Activated CD4-positive, alpha-beta T cell treated with anti-CD3 and anti-CD28 coated beads, Interleukin-2, amount 50 U/mL, for 4 hours (primary cell): ENCODE measurements around the gene LENG9.
"Not testable (repeated sequence)": the region's sequence is repeated elsewhere in the genome, so short reads cannot be mapped to it uniquely, and the experiment has no call there.

ENCODE experiments used
- DNase-seq, 2 experiments: peaks; one replicate each; pipeline ENCODE4 v3.0.0-alpha.2; 2020

Gene LENG9

DNA sequence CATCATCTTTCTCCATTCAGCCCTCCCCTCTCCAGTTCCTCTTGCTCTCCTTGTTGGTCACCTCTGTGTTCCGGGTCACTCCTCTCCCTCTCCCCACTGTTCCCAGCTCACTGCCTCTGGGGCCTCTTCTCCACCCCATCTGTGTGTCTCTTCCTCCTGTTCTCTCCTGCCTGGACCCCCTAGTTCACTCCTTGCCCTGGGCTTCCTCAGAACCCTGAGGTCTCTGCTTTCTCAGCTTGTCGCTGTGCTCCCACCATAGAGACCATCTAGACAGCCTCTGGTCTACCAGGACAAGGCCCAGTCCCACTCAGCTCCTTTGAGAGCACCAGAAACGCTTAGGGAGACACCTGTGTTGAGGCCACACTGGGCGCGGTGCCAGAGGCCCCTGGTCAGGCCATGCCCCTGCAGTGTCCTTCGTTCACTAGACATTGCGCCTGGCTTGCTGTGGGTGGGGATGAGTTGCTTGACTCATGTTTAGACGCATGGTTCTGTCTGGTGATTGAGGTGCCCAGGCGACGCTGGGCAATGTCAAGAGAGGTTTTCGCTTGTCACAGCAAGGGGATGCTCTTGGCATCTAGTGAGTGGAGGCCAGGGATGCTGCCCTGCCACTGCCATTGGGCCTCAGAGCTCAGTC lies 4.8 kb downstream of the LENG9 start:
- no peak for DNase-seq

DNA sequence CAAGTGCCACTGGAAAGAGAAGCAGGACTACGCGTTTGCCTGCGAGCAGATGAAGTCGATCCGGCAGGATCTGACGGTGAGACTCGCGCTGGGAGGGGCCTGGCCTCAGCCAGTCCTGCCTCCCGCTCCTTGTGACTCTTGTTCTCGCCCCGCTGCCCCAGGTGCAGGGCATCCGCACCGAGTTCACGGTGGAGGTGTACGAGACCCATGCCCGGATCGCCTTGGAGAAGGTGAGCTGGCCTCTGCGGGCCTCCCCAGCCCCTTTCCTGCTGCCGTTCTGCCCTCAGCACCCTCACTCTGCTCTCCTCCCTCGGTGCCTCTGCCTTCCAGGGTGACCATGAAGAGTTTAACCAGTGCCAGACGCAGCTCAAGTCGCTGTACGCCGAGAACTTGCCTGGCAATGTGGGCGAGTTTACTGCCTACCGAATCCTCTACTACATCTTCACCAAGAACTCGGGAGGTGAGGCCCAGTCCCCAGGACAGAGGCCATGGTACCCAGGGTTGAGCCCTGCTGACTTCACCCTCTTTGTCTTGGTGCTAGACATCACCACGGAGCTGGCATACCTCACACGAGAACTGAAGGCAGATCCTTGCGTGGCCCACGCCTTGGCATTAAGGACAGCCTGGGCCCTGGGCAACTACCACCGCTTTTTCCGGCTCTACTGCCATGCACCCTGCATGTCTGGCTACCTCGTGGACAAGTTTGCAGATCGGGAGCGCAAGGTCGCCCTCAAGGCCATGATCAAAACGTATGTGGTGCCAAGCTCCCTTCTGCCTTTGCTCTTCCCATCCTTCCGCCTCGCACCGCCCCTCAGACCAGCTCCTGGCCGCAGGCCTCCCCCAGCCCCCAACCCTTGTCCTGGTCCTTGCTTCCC lies 5.6 kb downstream of the LENG9 start:
- DNase-seq: no peak

DNA sequence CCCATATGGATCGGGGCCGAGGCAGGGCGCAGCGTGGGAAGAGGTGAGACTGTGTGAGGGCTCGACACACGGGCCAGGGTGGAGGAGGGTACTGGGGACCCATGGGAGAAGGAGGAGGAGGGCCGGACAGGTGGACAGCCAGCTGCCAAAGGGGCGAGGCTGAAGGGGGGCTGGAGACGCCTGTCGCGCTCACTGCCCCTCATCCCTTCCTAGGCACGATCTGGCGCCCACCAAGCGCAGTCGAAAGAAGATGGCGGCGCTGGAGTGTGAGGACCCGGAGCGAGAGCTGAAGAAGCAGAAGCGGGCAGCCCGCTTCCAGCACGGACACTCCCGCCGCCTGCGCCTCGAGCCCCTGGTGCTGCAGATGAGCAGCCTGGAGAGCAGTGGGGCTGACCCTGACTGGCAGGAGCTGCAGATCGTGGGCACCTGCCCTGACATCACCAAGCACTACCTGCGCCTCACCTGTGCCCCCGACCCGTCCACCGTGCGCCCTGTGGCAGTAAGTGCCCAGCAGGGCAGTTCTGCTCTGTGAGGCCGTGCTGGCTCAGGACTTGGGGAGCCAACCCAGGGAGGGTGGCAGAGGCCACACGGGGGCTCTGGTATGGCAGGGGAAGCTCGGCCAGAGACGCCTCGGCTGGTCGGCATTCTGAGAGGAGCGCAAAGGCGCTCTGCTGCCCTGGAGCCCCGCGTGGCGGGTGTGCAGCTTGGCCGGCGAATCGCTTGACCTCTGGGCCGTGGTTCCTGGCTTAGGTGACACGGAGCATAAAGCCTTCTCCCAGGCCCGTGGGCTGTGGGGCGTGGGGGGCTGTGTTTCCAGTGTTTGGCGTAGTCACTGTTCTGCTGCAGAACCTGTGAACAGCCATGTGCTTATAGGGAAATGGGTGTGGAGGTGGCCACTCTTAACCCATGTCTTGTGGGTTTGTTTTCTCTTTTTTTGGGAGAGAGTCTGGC lies 6.9 kb downstream of the LENG9 start:
- no peak for DNase-seq

DNA sequence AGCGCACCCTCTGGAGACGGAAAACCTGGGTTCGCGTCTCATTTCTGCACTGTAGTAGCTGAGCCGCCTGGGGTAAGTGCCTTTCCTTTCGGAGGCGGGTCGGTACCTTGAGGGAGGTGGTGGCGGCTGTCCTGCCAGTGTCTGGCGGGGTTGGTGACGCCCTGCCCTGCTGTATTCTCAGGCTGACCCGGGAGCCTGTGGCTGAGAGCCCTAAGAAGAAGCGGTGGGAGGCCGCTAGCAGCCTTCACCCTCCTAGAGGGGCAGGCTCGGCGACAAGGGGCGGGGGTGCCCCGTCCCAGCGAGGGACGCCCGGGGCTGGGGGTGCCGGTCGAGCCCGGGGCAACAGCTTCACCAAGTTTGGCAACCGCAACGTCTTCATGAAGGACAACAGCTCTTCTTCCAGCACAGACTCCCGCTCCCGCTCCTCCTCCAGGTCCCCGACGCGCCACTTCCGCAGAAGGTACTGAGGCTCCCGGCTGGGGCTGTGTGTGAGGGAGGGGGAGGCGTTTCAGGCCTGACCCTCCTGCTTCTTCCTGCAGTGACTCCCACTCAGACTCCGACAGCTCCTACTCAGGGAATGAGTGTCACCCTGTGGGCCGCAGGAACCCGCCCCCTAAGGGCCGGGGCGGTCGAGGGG lies 7.7 kb downstream of the LENG9 start:
- DNase-seq: no peak

DNA sequence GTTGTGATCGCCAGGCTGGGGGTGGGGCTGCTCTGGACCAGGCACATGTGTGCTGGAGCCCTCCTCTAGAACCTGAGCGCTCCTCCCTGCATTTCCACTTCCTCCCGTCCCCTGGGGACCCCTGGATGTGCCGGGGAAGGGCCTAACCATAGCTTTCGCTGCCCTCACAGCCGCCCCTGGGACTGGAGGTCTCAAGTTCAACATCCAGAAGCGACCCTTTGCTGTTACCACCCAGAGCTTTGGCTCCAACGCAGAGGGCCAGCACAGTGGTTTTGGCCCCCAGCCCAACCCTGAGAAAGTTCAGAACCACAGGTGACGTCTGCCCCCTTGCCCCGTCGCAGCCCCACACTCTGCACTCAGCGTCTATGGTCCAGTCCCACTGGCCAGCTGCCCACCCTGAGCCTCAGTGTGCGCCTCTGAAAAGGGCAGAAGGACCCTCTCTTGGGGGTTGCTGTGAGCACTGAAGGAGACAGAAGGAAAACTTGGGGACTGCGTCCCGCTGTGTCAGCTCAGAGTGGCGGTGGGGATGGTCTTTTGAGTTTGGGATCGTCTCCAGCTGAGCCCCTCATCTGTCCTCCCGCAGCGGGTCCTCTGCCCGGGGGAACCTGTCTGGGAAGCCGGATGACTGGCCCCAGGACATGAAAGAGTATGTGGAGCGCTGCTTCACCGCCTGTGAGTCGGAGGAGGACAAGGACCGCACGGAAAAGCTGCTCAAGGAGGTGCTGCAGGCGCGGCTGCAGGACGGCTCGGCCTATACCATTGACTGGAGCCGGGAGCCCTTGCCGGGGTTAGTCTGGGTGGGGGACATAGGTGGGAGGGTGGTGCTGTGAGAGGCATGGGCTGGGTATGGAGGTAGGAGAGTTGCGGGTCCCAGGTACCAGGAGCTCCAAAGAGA lies 8.6 kb downstream of the LENG9 start:
- DNase-seq: no peak

DNA sequence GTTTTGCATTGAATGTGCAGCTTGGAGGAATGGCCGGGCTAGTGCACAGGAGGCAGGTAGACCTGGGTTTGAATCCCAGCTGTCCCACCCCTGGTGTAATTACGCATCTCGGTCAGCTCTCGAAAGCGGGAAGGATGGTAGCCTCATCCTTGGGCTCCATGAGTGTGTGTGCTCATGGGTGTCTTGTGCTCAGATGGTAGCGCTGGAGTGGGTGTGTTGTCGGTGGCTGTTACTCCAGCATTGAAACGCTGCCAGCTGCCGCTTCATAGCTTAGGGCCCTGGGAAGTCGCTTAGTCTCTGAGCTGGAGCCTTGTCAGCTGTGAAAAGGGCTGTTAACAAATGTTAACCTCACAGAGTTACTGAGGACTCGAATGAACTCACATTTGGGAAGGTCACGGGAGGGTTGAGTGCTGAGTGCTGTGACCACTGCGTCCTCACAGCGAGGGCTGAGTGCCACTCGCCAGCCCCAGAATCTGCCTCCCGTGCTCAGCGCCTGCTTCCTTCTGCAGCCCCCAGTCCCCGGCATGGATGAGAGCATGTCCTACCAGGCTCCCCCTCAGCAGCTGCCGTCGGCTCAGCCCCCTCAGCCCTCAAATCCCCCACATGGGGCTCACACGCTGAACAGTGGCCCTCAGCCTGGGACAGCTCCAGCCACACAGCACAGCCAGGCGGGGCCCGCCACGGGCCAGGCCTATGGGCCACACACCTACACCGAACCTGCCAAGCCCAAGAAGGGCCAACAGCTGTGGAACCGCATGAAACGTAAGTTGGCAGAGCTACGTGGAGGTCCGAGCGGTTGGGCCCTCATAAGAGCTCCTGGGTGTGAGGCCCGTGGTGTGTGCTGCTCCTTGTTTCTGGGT lies 9.4 kb downstream of the LENG9 start:
- DNase-seq: no peak

DNA sequence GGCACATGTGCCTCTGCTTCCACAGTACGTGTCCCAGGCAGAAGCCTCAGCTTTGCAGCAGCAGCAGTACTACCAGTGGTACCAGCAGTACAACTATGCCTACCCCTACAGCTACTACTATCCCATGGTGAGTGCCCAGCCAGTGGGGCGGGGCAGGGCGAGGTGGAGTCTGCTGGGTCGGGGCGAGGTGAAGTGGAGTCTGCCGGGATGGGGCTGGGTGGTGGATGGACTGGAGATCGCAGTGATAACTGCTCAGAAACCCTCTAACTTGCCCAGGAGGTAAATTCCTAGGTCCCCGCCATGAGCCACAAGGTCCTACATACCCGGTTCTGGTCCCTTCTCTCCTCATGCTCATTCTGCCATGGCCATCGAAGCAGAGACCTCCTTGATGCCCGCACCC lies 11.0 kb downstream of the LENG9 start:
- no peak for DNase-seq

DNA sequence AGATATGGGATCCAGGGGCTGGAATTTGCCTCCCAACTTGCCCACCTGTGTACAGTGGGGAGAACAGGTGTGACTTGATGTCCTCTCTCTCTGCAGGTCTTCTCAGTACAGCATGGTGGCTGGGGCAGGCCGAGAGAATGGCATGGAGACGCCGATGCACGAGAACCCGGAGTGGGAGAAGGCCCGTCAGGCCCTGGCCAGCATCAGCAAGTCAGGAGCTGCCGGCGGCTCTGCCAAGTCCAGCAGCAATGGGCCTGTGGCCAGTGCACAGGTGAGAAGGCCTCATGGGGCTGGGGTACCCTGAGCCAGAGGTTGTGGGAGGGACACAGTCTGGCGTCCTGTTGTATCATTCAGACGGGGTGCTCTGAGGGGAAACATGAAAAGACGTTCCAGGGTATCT lies 11.6 kb downstream of the LENG9 start:
- no peak for DNase-seq

DNA sequence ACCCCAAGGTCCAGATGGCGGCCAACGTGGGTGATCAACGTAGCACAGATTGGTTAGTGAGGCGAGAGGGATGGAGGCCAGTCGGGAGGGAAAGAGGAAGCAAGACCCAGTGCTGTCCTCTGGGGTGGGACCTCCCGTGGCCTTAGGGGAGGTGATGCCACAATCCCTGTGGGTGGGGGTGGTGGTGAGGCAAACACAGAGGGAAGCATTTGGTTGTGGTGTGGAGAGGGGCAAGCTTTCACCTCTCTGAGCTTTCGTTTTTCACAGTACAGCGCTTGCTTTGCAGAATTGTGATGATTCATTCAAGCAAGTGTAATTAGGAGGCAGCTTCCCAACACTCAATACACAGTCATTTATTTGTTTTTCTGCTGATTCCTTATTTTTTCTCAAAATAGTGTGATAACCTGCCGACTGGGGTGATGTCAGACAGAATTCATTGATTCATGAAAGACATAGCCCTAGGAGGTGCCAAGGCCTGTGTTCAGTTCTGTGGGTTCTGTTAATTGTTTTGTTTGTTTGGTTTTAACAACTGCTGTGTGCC lies 12.2 kb downstream of the LENG9 start:
- DNase-seq: no peak

DNA sequence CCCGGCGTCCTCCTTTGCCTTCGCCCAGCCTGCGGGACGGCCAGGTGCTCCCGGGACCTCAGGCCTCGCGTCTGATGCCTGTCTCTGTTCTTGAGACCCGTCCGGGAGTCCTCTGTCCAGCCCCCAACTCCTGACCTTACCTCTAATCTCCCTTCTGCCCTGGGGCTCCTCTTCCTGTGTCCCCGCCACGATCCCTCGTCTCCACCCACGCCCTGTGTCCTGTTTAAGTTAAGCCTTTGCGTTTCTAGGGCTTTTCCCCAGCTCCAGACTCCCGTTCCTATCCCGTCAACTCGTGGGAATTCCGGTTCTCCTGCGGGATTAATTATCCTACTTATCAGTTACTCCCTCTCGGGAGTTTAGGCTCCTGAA lies 13.9 kb downstream of the LENG9 start:
- DNase-seq: no peak

DNA sequence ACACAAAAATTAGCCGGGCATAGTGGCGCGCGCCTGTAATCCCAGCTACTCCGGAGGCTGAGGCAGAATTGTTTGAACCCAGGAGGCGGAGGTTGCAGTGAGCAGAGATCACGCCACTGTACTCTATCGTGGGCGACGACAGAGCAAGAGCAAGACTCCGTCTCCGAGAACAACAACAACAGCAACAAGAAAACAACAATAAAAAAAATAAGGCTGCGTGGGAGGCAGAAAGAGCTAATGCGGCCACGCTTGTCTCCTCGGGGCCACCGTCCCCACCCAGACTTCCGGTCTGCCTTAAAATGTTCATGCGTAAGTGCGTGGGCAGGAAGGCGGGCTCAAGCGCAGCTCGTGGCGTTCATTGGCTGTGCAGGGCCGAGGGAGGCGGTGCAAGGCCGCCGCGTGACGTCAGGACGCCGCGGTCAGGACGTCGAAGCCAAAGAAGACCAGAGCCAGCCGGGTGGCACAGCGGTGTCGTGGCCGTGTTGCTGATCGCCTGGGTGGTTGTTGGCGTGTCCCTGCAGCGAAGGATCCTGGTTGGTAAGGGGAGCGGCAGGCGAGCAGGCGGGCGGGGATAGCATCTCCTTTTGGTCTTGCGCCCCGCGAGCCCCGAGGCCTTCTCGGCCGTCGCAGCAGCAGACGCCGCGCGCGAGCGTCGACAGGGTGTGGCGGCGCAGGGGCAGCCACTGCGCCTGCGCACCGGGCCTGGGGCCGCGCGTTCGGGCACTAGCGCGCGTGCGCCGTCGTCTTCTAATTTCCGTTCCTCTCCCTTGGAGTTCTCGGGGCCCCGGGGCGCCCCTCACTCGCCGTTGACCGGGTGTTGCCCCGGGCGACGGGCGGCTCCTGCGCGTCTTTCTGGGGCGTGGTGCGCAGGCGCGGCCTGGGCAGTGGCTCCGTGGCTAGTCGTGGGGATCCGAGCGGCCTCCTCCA lies 14.5 kb downstream of the LENG9 start, which contains the start of gene LENG8:
TSS of gene LENG8 (plus strand) at position 426 of the 927 bp plus-strand sequence. CDS start 2,146 bp downstream, outside the sequence.
- peak; percentile 95 for DNase-seq

DNA sequence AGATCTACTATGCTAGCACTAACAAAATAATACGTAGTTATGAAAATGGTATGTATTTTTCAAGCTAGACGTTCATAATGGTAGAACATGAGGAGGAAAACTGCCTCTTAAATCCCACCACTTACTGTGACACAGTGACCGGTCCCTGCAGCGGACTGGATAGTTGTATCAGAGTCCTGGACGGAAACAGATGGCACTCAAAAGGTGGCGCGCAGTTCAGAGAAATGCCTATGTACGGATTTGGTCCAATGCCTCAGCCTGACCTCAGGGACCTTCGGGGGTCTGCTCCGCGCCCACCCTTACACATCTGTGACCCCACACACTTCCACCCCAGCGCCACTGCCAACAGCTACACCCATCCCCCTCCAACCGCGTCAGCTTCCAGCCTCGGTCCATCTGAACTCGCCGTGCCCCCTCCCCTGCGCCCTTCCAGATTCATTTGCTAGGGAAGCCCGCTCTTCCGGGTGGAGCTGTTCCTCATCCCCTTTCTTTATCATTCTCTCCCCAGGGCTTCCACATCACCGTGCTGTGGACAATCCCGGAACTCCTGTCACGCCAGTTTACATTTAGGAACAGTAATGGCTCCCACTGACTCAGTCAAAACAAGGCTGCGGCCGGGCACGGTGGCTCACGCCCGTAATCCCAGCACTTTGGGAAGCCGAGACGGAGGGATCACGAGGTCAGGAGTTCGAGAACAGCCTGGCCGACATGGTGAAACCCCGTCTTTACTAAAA lies 15.4 kb downstream of the LENG9 start:
- DNase-seq: peak in 1 of 2 experiments; percentile 19

DNA sequence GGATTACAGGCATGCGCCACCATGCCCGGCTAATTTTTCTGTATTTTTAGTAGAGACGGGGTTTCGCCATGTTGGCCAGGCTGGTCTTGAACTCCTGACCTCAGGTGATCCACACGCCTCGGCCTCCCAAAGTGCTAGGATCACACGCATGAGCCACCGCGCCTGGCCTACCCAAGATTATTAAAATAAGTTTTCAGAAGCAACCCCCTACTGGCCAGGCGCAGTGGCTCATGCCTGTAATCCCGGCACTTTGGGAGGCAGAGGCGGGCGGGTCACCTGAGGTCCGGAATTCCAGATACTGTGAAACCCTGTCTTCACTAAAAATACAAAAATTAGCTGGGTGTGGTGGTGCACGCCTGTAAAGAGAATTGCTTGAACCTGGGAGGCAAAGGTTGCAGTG lies 17.2 kb downstream of the LENG9 start:
- not testable (repeated sequence) for DNase-seq

DNA sequence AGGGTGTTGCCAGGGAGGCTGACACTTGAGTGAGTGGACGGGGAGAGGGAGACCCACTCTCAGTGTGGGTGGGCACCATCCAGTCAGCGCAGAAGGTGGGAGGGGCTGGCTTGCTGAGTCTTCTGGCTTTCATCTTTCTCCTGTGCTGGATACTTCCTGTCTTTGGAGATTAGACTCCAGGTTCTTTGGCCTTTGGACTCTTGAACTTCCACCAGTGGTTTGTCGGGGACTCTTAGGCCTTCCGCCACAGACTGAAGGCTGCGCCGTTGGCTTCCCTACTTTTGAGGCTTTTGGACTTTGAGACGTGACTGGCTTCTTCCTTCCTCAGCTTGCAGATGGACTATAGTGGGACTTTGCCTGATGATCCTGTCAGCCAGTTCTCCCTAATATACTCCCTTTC lies 18.8 kb downstream of the LENG9 start:
- no peak for DNase-seq

DNA sequence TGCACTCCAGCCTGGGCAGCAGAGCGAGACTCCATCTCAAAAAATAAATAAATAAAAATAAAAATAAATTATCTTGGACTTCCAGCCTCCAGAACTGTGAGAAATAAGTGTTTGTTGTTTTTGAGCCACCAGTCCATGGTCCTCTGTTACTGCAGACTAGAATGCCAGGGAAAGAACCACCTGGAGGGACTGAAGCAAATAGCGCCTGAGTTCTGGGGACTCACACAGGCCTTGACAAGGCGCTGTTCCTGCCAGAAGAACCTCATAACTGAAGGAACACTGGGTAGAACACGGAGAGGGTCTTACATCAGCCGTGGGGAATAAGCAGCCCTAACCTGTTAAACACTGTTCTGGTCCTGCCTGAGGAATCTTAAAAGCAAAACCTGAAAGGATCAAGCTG lies 22.9 kb downstream of the LENG9 start:
- DNase-seq: no peak

DNA sequence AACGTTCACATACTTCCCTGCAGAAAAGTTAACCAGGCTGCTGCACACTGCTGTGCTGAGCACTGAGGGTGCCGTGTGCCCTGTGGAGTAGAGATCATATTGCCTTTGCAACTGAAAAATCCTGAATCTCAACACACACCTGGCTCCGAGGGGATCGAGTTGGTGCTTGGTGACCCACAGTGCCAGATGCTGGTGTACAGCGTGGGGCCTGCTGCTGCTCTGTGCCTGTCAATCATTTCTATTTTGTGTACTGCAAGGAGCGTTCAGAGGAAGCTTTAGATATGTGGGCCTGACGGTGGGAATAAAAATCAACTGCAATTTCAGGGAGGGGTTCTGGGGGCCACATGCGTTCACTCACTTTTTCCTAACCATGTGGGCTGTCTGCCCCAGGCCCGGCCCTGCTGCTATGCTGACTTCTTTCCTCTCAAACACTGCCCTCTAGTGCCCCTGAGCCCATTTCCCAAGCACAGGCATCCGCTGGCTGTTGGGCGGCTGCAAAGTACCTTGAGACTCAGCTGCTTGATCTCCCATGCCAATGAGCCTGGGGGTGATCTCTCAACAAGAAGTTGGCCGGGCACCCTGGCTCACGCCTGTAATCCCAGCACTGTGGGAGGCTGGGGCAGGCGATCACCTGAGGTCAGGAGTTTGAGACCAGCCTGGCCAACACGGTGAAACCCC lies 24.3 kb downstream of the LENG9 start:
- peak; percentile 21 for DNase-seq

DNA sequence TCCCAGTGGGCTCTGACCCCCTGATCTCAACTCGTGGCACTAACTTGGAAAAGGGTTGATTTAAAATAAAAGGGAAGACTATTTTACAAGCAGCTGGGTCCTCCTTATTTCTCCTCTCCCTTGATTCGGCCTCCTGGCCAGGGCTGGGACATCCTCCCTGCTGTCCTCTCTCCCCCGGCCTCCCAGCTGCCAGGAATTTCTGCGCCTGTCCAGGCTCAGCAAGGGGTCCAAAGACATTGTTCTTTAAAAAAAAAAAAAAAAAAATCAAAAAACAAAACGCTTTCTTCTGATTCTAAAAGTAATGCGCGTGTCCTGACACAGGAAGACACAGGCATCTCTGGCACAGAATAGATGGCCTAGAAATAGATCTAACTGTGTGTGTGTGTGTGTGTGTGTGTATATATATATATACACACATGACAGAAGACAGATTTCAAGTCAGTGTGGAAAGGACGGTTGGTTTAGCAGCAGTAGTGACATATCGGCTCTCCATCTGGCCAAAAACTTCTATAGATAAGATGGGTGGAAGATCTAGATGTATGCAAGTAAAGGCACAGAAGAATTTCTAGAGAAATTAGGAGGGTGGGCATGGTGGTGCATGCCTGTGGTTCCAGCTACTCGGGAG lies 26.8 kb downstream of the LENG9 start:
- no peak for DNase-seq
